HK-2 (cell line): ENCODE measurements around the gene BCLAF3.

Source experiments
- DNase-seq: peaks from one replicate; pipeline ENCODE4 v3.0.0-alpha.2; 2018; ENCODE audit not compliant: unreplicated experiment

BCLAF3 gene

DNA sequence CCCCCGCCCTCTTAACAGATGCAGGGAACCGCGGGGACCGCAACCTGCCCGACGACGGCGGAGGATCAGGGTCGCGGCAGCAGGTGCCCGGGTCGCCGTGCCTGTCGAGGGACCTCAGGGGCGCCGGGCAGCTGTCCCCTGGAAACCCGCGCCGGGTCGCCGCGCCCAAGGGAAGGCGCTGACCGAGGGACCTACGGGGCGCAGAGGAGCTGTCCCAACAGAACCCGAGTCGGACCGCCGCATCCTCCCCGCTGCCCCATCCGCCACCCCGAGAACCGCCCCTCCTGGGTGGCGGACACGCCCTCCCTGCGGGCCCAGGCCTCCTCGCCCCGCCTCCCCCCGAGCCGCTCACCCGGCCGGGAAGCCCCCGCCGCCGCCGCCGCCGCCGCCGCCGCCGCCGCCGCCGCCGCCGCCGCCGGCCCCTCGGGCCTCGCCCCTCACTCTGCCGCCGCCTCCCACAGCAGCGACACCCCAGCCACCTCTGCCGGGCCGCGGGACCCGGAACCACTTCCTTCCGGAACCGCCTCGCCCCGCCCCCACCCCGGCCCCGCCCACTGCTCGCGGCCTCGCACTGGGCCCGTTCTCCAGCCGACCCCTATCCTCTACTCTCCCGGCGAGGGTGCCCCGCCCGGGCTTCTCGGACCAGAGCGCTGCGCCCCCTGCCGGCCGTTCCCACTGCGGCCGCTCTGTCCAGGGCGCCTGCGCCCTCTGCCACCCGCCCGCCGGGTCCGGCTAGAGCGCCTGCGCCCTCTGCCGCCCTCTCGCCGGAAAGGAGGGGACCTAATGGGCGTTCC lies at the start of gene BCLAF3:
TSS of gene BCLAF3 (minus strand) at position 506 of the 794 bp plus-strand sequence. CDS start 20,797 bp downstream, outside the sequence.
- peak; percentile 93 for DNase-seq

DNA sequence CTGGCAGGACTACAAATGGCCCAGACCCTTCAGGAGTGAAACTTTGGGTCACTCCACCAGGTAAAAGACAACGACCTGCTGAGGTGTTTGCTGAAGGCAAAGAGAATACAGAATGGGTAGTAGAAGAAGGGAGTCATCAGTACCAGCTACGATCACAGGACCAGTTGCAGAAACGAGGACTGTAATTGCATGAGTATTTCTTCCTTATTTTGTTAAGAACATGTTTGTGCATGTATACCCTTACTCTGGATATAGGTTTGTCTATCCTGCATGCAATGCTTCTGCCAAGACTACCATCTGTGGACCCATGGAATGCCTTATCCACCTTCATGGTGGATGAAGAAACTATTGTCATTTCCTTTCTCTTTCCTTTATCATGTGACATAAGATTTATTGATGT lies 48.1 kb upstream of the BCLAF3 start:
- no peak for DNase-seq

DNA sequence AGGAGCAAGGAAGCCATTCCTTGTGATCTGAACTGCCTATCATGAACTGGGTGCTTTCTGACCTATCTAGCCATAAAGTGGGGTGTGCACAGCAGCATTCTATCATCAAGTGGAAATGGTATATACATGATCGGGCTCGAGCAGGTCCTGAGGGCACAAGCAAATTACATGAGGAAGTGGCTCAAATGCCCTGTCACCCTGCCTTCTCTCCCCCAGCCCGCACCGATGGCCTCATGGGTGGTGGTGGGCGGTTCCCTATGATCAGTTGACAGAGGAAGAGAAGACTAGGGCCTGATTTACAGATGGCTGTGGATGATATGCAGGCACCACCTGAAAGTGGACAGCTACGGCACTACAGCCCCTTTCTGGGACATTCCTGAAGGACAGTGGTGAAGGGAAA lies 46.3 kb upstream of the BCLAF3 start:
- DNase-seq, result no peak

DNA sequence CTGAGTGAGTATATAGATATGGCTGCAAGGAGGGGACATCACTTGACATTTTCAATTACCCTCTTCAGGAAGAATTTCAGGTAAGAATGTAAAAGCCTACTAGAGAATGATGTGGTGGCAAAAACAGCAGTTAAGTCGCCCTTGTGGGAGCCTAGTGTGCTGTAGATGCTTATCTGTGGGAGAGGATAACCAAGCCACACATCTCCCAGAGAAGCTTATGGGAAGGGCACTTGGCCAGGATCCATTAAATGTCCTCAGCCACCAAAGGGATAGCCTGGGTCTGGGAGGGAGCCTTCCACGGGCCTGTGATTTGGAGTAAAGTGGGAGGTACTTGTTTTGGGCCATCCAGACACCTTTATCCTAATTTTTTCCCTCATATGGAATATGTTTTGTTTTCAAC lies 41.3 kb upstream of the BCLAF3 start:
- no peak for DNase-seq

DNA sequence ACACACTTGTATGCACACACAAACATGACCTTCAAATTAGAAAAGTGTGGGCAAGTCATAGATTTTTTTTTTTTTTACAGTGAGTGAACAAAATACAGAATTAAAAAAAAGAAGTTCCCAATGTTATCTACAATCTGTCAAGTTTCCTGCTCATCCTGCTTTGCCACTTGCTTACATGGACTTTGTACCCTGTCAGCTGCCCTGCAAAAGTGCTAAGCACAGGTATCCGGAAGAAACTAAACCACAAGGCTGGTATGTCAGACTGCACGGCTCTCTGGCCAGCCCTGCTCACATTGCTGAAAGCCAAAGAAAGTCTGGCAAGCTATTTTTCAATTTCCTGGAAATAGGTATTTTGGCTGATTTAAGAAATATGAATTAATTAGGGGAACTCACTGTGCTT lies 38.9 kb upstream of the BCLAF3 start:
- DNase-seq, result peak; percentile 20

DNA sequence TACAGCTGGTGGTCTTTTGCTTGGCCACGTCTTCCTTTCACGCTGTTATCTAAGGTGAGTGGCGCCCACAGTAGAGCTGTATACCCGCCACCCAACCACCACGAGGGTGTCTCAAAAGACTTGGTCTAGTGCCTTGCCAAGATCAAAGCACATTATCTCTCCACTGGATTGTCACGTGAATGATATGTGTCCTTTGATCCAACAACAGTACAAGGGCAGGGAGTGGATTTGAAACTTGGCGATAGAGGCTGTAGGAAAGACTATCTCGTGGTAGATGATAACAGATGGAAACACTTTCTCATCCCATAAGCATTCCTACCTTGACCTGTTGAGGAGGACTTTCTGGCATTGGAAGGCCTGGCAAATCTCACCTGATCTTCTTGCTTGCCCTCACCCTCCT lies 37.7 kb upstream of the BCLAF3 start:
- DNase-seq, result no peak

DNA sequence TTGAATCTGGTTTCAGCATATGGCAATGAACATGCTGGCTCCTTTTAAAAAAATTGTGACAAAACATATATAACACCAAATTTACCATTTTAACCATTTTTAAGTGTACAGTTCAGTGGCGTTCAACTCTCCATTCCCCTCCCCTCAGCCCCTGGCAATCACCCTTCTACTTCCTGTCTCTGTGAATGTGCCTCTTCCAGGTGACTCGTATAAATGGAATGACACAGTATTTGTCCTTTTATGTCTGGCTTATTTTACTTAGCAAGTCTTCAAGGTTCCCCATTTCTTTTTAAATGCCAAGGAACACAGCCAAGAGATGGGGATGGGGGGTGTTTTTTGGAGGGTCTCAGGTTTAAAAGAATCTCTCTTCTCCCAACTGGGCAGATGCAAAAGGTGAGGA lies 35.4 kb upstream of the BCLAF3 start:
- DNase-seq, result peak; percentile 10

DNA sequence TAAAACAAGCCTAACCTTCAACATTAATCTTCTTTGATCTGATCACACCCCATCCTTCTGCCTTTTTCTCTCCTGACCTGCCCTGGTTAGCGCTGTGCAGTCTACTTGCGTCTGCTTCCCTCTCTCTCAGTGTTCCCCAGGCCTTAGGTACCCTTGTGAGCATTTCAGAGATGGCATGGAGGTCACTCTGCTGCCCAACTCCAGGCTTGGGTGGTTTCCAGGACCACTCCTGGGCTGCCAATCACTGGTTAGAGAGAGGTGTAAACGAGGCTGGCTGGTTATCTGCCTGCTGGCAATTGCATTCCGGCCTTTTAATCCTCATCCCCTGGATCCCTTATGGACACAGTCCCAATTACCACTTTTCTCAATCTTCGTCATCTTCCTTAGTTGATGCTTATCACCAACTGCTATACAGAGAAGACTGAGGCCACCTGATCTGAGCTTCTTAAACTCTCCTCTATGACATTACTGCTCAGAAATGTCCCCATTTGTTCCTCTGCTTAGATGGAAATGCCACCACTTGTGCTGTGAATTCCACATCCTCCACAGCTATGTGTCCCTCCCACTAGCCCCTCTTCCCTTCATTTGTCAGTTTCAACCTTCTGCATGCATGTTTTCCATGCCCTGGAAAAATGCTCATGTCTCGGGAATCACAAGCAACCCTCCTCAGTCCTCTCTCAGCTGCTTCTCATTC lies 29.0 kb upstream of the BCLAF3 start:
- no peak for DNase-seq

DNA sequence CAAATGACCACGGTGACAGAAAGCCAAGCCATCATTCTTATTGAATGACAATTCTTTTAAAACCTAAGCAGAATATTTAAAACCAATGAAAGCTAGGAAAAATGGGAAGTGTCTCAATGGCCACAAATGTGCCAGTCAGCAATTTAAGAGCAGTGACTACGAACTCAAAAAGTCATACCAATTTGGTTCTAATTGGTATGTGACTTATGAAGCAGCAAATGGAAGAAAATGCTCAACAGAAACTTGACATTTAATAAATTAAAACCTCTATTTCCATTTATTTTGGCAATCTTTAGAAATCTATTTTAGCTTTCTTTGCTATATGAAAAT lies 25.7 kb upstream of the BCLAF3 start:
- no peak for DNase-seq

DNA sequence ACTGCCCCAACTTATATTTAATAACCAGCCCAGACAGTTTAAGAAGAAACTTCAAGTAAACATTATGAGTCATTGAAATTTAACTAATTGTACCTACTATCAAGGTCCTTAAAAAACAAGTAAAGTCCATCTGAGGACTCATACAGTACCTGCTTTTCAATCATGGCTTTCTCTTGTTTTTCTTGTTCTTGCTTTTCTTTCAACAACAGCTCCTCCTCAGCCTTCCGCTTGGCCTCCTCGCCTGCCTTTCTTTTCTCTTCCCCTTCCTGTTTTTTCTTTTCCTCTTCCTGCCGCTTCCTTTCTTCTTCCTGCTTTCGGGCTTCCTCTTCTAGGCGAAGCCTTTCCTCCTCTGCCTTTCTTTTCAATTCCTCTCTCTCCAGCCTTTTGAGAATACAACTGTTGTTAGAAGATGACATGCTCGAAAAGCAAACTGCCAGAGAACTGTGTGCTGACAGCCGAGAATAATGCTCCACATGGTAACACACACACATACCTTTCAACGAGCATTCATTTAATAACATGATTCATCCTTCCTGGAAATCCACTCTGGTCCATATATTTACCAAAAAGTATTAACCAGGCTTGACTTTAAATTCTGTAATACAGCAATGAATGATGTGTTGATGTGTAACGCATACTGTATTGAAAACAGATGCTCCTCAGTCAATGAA lies 25.2 kb upstream of the BCLAF3 start:
- no peak for DNase-seq

DNA sequence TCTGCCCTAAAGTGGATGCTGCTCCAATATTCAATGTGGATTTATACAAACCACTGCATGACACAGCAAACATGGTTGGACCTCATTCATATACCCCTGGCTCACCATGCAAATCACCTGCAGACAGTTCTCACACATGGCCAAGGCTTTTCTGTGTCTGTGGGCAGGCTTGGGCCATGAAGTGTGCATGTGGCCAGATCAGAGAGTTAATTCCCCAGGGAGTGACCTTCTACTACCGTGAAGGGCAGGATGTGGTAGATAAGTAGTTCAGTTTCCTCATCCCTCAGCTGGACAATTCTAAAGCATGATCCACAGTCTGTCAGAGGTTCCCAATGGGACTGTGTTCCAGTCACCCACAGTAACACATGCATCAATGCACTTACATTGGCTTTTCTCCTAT lies 24.6 kb upstream of the BCLAF3 start:
- DNase-seq, result no peak

DNA sequence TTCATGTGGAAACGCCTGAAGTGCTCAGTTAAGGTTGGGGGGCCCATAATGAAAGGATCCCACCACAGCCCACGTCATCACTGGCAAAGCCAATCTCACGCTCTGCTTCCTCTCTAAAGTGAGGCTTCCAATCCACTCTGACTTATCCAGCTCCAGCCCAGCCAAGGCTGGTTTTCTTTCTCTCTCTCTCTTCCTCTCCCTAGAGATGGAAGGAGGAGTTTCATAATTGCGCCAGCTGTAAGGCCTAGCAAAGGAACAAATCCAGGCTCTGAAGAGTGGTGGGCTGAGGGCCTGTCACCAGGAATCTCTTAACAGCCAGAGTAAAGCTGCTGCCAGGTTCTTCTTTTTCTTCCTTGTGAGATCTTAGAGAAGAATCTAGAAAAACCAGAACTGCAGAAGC lies 20.7 kb upstream of the BCLAF3 start:
- no peak for DNase-seq

DNA sequence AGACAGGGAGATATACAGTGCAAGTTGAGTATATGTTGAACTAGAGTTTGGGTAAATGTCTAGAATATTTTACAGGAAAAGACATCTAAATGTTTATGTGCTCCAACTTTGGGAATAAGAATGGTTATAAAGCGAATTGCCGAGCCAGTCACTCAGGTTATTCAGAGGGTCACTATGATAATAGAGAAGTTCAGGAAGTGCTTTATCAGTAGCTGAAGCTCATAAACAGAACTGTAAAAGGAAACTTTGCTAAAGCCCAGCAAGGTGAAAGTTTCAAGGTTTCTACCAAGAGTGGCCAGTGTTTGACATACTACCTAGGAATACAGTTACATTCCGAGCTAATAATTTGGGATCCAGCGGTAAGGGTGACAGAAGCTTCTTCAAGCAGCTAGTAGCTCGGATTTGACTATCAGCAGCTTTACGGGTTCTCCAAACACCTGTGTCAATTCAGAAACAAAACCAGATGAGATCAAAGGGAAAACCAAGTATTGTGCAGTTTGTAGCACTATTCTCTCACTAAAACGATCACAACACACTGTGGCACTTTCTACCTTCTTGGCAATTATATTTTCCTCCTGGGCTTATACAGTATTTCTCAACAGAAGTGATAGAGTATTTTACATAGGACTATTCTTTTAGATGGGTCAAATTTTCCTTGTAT lies 17.2 kb upstream of the BCLAF3 start:
- DNase-seq, result no peak

DNA sequence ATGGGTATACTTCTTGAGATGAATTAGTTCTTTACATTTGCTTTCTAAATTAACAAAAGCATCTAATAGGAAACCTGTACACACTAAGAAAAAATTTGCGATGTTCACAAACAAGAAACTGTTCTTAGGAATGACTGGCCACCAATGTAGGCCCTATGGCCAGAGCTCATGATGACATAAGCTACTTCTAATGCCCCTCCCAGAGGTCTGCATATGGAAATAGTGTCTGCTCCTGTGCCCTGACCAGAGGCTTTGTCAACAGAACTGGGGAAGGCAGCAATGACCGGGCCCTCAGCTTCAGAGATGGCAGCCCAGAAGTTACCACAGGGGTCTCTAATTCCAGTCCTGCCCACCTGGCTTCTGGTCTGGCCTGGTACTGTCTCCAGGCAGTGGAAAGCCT lies 15.0 kb upstream of the BCLAF3 start:
- no peak for DNase-seq

DNA sequence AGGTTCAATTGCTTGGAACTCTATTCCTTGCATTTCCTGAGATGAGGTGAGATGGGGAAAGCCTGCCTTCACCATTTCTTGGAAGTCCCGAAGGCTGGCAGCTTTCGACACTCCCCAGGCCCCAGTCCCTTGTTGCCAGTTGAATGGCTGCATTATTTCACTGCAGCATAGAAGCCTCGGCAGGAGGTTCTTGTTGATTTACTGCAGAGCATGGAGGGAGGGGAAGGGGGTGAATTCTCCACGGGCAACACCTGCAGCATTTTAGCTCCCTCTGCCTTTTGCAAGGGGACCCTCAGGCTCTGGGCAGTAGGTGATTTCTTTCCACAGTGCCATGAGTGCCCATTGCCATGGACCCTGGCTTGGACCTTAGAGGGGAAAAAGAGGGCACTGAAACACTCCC lies 10.7 kb upstream of the BCLAF3 start:
- DNase-seq, result no peak

DNA sequence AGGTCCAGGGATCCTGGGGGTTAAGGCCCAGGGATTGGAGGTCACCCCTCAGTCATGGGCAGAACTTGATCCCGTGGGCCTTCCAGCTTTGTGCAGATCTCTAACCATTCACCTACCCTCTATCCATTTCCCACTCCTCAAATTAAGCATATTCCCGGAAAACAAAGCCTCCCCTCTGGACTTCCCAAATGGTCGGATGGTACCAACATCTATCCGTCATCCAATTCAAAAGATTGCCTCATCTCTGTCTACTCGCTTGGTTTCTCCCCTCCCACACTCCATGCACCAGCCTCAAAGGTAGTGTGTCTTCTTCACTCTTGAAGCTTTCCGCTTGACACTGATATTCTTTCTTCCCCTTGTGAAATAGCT lies 473 bp upstream of the BCLAF3 start:
- DNase-seq, result no peak

DNA sequence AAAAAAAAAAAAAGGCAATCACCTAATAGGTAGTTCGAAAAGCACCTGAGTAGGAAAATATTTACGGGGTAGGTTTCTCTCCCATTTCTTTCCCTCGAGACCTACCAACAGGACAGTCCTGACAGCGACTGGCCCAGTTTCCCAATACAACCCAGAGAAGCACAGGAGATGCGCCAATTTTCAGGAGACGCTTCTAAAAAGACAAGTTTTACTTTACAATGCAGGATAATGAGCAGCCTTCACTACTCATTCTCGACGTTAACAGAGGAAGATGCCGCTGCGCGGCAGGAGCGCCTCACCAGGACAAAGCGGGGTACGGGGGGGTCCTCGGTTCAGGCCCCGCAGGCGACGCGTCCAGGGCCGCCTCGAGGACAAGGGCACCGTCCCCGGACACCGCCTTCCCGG lies 708 bp downstream of the BCLAF3 start:
- no peak for DNase-seq

DNA sequence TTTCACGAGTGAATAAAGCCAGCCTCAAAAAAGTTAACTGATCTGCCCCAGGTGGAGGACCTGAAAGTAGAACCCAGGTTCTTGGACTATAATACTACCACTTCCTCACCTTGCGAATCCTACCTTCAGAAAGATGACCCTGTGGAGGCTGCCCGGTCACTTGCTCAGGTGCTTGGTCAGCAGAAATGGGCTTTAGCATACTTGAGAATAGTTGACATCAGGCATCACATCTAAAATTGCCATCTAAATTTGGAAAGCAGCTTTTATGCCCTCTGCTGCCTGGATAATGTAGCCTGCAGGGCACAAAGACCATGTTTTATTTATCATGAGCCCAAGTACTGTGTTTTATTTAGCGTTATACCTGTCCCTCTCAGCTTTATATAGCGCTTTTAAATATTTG lies 3.0 kb downstream of the BCLAF3 start:
- DNase-seq, result no peak

DNA sequence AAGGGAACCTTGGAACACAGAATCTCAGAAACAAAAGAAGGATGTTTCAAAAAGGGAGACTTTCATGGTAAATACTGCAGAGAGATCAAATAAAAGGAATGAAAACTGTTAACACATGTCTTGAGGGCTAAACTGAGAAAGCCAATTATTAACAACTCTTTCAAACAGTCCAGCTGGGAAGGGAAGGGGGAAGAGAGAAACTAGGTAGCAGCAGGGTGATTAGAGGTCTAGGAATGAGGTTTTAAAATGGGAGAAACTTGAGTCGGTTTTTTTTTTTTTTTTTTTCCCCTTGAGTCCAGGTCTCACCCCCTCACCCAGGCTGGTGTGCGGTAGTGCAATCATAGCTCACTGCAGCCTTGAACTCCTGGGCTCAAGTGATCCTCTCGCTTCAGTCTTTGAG lies 4.3 kb downstream of the BCLAF3 start:
- DNase-seq, result no peak

DNA sequence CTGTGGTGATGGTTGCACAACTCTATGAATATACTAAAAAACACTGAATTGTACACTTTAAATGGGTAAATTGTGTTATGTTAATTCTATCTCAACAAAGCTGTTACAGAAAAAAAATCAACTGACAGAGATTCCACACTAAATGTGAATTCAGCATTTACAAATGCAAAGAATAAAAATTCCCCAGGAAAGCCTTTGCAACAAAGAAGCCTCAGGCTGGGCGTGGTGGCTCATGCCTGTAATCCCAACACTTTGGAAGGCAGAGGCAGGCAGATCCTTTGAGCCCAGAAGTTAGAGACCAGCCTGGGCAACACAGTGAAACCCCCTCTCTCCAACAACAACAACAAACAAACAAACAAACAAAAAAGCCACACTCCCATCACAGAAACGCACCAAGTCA lies 8.9 kb downstream of the BCLAF3 start:
- no peak for DNase-seq

DNA sequence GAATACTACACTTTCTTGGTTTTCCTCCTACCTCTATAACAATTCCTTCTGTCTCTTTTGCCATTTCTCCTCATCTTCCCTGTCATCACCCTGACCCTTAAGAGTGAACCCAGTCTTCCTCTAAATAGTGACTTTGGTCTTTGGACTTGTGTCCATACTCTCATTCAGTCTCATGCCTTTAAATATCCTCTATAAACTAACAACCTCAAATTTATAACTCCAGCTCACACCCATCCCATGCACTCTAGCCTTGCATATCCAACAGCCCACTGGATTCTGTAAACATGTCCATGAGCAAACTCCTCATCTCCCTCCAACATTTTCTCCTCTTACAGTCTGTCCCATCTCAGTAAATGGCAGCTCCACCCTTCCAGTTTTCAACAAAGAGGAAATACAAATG lies 15.0 kb downstream of the BCLAF3 start:
- no peak for DNase-seq

DNA sequence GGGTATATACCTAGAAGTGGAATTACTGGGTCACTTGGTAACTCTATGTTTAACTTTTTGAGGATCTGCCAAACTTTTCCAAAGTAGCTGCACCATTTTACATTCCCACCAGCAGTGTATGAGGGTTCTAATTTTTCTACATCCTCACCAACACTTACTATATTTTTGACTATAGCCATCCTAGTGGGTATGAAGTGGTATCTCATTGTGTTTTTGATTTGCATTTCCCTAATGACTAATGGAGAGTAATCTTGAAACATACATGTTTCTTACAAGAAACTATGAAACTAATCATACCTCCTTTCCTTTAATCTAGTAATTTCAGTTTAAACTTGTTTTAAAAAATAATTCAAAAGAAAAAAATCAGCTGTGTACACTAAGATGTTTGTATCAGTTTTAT lies 17.9 kb downstream of the BCLAF3 start:
- no peak for DNase-seq

DNA sequence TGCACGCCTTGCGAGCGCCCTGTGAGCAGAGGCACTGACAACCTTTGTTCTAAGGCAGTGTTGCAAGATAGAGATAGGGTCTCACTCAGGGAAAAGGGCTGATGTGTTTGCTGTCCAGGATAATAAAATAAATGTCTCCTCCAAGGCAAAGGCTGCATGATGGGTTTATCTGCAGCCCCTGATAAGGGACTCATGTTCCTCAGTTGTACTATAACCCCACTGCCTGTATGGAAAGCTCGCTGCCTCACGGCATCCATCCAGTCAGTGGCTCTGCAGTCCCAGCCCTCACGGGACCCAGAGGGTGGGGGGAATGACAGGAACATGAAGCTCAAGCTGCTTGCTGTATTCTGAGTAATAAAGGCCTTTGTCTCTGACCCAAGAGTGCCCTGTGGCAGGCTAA lies 22.6 kb downstream of the BCLAF3 start:
- no peak for DNase-seq
